Mucosa of gallbladder (tissue), 1 donor: Measurements from ENCODE around the gene POMGNT2. TPM values are rescaled to one million over a fixed set of nuclear protein-coding genes. Genes with fewer than 3 reads are reported as not detected.

Experiments
- DNase-seq: peaks from one replicate; pipeline ENCODE4 v3.0.0-alpha.2; 2020; ENCODE audit warnings: low spot score
- total RNA-seq: library from RNA; stranded (reverse); gene quantifications from one replicate; pipeline ENCODE4 v1.2.1, GENCODE V29; 2021
- donor health status: DM: no; HTN: no; CAD: no.

Gene POMGNT2
- total RNA-seq, 1 donor from 2014 or later: 24.7 TPM

- DNase-seq: no peak
Observed at GRCh38 chr3:43043793-43044192, 62.1 kb downstream of the POMGNT2 start.

- DNase-seq: no peak
Observed at GRCh38 chr3:43043071-43043766, 62.7 kb downstream of the POMGNT2 start.

DNA sequence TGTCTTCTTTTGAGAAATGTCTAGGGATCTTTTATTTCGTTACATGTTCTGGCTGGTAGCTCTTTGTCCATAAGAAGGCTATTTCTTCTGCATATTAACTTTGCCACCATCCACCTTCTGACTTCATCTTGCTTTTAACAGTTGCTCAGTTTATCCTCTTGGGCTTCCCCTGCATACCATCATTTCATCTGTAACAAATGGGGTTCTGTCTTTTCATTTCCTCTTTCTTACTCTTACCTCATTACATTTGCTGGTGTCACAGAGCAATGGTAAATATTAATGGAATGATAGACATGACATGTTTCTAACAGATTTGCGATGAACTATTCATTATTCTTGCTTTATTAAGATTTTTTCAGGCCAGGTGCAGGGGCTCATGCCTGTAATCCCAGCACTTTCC, 64.4 kb downstream of the POMGNT2 start:
- no peak for DNase-seq

DNA sequence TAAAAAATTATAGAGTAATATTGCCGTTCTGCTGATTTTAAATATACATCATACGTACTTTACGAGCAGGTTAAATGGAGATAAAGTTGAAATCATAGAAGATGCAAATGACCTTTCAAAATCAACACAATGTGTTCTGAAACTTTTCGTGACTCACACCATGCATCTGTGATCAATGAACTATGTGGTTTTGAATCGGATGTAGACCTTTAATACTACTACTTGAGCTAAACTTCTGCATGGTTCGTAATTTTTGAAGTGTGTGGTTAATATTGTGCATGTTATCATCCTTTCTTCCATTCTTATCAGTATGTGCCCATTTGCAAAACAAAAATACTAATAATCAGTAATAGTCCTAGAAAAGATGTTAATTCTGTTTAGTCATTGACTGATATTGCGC, 67.9 kb downstream of the POMGNT2 start:
- DNase-seq: no peak

- peak; percentile 4 for DNase-seq
Observed at GRCh38 chr3:43036621-43037423, 69.1 kb downstream of the POMGNT2 start.

GRCh38 chr3:43035801-43036365, 70.0 kb downstream of the POMGNT2 start:
- DNase-seq: no peak

- no peak for DNase-seq
Observed at GRCh38 chr3:43034911-43035310, 71.0 kb downstream of the POMGNT2 start.

DNA sequence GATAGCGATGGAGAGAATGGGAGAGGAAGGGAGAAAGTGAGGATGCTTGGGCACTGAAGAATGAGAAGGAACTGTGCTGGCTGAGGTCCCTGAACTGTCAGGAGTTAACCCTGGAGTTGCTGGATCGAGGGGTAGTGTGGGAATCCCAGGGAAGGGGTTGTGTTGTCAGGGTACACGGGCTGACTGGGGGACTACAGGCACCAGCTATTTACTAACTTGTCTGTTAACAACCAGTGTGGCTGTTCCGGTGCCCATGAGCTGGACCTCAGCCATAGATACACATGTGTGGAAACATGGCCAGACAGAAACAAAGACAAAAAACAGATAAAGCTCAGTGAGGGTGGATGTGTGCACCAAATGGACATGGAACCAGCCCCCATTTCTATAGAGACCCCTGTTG, 71.7 kb downstream of the POMGNT2 start:
- peak; percentile 7 for DNase-seq

DNA sequence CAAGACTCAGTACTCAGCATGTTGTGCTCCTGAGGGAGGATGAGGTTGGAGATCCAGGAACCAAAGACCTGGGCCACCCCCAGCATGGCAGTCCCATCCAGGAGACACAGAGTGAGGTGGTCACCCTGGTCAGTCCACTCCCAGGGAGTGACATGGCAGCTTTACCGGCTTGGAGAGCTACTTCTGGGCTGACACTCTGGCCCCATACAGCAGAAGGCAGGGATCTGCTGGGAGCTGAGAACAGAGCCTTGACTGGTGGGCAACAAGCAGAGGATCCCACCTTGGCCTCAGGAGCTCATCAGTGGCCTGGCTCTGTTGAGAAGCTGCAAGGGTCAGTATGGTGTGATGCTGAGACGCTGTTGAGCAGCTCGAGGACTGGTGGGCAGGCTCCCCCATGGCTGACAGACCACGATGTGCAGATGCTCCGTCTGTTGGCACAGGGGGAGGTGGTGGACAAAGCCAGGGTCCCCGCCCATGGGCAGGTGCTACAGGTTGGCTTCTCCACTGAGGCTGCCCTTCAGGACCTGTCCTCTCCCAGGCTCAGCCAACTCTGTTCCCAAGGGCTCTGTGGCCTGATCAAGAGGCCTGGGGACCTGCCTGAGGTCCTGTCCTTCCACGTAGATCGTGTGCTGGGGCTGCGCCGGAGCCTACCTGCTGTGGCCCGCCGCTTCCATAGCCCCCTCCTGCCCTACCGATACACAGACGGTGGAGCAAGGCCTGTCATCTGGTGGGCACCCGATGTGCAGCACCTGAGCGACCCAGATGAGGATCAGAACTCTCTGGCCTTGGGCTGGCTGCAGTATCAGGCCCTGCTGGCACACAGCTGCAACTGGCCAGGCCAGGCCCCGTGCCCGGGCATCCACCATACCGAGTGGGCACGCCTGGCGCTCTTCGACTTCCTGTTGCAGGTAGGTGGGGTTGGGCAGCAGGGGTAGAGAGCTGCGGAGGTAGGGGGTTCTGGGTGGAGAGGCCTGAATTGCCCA, 72.9 kb downstream of the POMGNT2 start:
- DNase-seq: no peak

DNA sequence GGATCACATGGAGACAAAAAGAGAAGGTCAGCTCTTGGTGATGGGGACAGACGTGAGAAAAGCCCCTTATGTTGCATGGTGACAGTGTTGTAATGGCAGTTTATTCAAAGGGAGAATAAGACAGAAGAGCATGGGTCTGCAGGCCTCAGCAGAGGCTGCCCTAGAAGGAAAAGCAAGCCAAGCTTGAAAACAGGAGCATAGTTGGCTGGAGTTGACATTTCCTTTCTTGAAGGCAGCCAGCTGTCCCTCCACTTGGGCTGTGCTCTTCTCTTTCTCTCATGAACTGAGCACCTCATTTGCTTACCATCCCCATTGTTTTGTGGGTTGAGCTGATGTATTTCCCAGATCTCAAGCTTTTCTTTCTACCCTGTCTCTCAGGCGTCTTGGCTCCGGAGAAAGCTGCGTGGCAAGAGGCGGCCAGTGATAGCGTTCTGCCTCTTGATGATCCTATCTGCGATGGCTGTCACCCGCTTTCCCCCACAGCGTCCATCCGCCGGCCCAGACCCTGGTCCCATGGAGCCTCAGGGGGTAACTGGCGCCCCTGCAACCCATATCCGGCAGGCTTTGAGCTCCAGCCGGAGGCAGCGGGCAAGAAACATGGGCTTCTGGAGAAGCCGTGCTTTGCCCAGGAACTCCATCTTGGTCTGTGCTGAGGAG, 73.9 kb downstream of the POMGNT2 start:
- no peak for DNase-seq

DNA sequence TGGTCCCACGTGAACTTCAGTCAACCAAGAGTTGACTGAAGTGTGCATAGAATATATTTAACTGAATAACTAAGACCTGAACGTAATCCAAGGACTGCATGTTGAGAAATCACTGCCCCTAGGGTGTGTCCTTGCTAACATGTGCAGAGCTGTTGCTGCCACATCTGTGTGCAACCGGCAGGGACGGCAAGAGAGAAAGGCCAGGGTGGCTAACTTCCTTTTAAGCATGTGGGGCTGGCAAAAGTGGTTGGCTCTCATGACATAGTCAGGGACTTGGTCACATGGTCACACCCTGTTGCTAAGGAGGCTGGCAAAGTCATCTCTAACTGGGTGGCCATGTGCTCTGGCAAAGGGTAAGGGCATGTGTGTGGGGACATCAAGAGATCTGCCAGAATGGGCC, 74.4 kb downstream of the POMGNT2 start:
- DNase-seq: no peak

- DNase-seq: no peak
Observed at GRCh38 chr3:43030162-43030935, 75.5 kb downstream of the POMGNT2 start.

Other genes with a start within 250 kb of the POMGNT2 start
- gene CYP8B1, start 230.2 kb downstream of the POMGNT2 start, total RNA-seq: 2.8 TPM
- gene ZNF662, start 199.9 kb downstream of the POMGNT2 start, total RNA-seq: 8.6 TPM
- gene GASK1A, start 126.8 kb downstream of the POMGNT2 start, total RNA-seq: 19.2 TPM
- 36.7 TPM for gene SNRK, start 180.5 kb upstream of the POMGNT2 start, total RNA-seq